Activated CD4-positive, CD25-positive, alpha-beta regulatory T cell treated with anti-CD3 and anti-CD28 coated beads, Interleukin-2, amount 50 U/mL, for 16 hours (primary cell): Measurements from ENCODE around the gene SLC28A3.

ENCODE experiments used
- DNase-seq: peaks from one replicate; pipeline ENCODE4 v3.0.0-alpha.2; 2020; ENCODE audit warnings: low read depth, low spot score

Gene SLC28A3

DNA sequence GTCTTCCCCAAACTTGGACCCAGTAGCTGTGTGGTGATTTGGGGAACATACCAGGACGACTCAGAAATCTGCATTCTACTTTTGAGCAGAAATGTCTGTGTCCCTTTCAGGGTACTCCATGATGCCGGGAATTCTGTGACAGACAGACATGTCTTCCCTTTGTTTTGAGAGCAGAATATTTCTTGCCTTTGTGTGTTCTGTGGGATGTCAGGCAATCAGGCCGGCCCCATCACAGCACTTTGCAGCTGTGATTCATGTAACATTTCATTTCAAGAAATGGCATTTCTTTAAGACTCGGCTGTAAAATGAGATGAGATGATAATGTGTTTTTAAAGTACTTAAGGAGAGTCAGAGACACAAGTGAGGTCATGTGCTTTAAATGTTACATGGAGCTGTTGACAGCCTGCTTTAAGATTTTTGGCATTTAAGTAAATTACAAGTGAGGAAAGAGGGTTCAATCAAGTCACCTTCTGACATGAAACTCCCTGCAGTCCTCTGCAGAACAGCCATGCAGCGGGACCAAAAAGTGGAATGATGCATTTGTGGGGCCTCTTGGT lies 98.7 kb downstream of the SLC28A3 start:
- no peak for DNase-seq

DNA sequence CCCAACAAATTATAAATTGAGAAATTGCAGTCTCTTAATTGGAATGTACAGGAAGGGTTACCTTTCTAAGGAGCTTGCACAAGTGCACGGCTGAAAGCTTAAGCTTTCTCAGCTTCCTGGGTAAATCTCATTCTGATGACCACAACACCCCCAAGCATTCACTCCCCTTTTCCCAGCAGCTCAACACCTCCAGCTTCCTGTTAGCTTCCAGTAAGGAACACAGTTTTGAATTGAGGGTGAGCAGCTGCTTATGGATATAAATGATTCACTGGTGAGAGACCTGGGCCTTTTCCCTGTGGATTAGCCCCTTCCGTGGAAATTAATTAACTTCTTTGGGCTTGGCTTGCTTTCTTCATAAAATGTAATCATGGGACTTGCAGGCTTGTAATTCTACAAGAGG lies 101.2 kb downstream of the SLC28A3 start:
- DNase-seq = no peak

DNA sequence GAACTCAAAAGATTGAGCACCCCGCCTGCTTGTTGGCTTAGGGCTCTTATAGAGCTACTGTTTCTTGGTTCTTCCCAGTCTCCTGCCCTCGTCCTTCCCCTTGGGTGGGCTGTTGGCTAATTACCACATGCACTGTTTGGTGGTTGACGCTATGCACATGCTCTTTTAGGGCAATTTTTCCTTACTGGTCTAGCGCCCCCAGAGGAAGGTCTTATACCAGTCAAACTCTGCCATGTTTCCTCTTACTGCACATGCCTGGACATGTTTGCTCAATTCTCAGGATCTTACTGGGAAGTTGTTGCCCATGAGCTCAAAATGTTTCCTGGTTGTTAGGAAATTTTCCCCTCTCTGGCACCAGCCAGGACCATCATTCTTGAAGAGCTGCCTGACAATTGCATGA lies 101.9 kb downstream of the SLC28A3 start:
- no peak for DNase-seq

DNA sequence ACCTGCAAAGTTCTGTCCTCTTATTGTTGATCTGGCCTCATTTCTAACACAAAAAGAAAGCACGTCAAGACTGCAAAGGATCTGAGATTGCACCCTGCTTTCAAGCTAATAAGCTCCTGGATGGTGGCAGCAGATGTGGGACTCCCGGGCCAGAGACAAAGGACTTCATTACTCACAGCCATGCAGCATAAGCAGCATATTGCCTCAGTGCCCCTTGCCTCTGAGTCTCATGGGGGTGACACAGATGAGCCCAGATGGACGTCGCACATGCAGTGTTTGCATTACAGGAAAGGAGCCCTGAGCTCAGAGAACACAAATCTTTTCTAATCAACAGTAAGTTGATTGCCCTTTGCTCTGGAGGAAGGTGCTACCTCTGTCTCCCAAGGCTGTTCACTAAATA lies 105.0 kb downstream of the SLC28A3 start:
- DNase-seq = no peak

DNA sequence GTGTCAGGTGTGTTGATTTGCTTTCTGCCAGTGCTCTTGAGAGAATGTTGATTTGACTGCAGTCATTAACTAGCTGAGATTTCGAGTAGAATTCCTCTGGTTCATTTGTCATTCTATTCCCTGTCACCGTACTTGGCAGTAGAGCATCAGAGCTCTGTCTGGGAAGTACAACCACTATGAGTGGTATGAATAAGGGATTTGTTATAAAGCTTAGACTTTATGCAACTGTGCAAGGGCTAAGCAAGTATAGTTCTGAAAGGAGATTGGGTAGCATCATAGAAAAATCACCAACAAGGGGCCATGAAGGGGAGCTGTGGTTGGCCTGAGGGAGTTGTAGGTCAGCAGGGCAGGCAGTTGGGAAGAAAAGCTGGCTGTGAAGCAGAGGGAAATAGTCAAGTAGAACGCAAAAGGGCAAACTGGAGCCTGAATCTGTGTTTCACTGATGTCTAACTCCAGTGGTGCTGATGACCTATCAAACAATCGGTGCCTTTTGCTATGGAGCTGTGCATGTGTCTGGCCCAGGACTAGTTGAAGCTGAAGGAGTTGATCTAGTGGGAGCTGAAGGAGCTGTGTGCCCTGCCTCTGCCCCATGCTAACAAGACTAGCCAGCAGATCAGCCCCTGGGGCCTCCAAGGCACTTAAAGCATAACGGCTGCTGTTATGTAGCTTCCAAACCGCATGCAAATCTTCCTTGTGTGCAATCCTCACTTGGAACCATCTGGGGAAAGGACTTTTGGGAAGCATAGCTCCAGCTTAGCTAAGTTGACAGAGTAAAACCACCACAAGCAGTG lies 110.0 kb downstream of the SLC28A3 start:
- DNase-seq = no peak

DNA sequence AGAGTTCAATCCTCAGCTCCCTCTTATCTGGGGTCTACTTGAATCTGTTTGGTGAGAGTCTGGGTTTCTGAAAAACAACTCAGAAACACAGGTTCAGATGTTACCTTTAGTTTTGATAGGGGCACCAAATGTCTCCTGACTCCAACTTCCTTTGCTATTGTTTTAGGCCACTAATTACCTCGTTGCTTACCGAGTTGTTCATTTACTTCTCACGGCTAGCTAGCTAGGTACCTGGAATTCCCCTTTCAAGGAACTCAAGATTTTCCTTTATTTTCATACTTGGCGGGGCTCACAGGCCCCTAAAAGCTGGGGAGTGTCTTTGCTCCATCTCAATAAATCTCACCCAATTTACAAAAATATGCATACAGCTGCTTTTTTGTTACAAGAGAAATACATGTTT lies 111.4 kb downstream of the SLC28A3 start:
- DNase-seq = no peak

DNA sequence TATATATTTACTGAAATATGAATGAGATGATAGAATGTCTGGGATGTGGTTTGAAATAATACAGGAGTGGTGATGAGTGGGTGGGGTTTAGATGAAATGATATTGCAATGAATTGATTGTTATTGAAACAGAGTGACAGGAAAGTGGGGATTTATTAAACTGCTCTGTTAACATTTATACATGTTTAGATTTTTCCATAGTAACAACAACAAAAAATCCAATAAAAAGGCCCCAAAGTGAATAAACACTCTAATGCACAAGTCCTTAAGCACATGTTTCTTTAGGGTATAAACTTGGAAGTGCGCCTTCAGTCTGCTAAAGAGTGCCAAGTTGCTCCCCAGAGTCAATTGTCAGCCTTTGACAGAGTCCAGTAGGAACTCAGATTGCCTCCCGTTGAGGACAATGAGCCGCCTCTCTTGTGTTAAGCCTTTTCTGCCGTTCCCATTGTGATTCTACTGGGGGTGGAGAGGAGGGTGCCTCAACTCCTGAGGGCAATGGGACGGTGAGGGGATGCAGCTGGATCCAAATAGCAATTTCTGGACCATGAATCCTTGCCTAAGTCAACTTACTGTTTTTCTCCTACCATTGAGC lies 112.3 kb downstream of the SLC28A3 start:
- DNase-seq = no peak

DNA sequence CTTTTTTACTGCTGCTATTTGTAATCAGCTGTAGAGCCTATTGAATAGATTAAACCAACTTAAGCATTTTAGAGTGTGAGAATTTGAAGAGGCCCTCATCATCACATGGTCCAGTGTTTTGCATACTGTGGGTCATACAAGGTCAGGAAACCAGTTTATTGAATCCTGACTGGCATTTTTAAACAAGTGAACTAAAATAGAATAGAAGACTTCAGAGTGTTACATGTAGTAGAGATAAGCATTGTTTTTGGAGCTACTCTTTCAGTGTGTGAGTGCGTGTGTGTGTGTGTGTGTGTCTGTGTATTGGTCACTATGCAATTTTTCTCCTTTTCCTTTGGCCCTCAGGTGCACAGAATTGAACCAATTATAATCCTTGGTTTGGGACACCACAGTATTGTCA lies 114.4 kb downstream of the SLC28A3 start:
- DNase-seq = no peak
